D721Med (cell line): ENCODE data around the gene GAS7.

Experiments used
- DNase-seq: peaks from one replicate; pipeline ENCODE4 v3.0.0; 2011; ENCODE audit warnings: low spot score; ENCODE audit not compliant: insufficient read length
- FAIRE-seq: peaks from 2 replicates; lab custom pipeline; 2011; peaks lifted over from hg19 to GRCh38; lab: Jason Lieb, UNC
- TF ChIP-seq, protein P1 (sequence below): IDR thresholded peaks from 2 replicates; pipeline ENCODE4 v1.5.1; 2012; ENCODE audit warnings: mild to moderate bottlenecking, control low read depth; ENCODE audit not compliant: insufficient read depth; ENCODE audit errors: missing control alignments

Gene GAS7

DNA sequence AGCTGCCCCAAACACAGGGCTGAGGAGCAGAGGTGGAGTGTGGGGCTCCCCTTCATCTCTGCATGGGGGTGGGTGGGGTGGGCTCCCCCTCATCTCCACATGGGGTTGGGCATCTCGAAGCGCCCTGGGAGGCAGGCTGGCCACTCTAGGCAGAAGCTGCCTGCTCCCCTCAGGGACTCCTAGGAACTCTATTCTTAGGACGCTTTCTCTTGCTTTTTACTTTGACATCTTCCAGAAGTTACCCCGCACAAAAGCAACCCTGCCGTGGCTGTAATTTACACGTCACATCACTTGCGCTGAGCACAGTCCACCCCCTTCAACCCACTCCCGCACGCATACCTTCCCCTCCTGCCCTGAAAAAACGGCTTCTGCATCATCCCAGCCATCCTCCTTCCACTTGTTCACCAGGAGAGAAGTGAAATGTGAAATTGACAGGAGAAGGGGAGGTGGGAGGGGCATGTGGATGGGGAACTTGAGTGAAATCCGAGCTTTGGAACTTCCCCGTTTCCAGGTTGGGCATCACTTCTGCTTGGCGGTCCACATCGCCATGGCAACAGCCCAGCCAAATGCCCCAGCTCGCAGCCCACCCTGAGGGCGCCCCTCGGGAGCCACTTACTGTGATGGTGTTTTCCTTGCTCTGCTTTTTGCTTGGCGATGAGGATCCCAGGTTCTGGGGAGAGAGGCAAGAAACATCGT lies 239.7 kb downstream of the GAS7 start:
- TF ChIP-seq, protein P1, sequence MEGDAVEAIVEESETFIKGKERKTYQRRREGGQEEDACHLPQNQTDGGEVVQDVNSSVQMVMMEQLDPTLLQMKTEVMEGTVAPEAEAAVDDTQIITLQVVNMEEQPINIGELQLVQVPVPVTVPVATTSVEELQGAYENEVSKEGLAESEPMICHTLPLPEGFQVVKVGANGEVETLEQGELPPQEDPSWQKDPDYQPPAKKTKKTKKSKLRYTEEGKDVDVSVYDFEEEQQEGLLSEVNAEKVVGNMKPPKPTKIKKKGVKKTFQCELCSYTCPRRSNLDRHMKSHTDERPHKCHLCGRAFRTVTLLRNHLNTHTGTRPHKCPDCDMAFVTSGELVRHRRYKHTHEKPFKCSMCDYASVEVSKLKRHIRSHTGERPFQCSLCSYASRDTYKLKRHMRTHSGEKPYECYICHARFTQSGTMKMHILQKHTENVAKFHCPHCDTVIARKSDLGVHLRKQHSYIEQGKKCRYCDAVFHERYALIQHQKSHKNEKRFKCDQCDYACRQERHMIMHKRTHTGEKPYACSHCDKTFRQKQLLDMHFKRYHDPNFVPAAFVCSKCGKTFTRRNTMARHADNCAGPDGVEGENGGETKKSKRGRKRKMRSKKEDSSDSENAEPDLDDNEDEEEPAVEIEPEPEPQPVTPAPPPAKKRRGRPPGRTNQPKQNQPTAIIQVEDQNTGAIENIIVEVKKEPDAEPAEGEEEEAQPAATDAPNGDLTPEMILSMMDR, result no peak
- DNase-seq (no peak), FAIRE-seq (no peak)

DNA sequence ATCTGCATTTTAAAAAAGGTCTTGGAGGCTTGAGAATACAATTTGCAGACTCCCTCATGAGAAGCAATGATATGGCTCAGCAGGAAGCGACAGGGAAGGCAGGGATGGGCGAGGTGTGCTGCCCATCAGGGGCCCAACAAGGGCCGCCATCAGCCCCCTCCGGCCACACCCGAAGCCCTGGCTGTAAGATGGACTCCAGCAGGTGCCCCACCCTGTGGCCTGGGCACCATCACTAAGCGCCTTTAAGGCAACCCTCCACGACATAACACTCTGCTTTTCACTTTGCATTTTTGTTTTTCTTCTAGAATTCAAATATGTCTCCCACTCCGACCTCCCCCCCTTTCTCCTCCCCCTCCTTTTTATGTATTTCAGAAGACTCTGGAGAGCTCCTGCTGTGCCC lies 241.2 kb downstream of the GAS7 start:
- DNase-seq (no peak), FAIRE-seq (no peak)
- TF ChIP-seq, protein P1, result no peak

GRCh38 chr17:9956474-9957131 lies 241.8 kb downstream of the GAS7 start:
- DNase-seq (no peak), FAIRE-seq (no peak)
- TF ChIP-seq, protein P1, result no peak

DNA sequence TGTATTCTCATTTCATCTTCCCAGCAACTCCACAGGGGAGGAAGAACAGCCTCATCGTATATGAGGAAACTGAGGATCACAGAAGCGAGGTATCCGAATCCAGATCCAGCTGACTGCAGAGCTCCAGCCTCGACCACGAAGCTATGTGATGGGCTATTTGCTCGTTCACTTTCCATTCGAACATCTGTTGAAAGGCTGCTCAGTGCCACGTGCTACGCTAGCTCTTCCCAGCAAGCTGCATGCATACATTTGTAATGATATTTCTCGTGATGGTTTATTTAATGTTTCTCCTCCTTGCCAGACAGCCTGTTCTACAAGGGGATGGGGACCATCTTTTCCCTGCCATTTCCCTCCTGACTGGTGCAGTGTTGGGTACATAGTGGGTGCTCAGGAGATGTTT lies 244.9 kb downstream of the GAS7 start:
- DNase-seq, result no peak
- no peak for FAIRE-seq
- TF ChIP-seq, protein P1, result no peak

DNA sequence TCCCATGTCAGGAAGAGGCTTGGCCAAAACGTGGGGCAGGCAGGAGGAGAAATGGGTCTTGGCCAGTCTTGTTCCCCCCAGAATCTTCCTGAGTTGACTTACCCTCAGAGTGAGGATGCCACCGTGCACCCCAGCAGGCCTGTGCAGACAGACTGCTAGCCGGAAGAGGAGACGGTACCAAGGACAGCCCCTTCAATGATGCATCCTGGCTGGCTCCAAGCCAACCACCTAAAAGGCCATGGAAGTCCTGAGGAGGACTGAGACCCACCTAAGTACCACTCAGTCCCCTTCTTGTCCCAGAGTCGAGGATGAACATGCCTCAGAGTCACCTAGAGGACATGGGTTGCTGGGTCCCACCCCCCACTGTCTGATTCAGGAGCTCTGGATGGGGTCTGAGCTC lies 246.6 kb downstream of the GAS7 start:
- FAIRE-seq, result no peak
- no peak for DNase-seq
- TF ChIP-seq, protein P1, result no peak

DNA sequence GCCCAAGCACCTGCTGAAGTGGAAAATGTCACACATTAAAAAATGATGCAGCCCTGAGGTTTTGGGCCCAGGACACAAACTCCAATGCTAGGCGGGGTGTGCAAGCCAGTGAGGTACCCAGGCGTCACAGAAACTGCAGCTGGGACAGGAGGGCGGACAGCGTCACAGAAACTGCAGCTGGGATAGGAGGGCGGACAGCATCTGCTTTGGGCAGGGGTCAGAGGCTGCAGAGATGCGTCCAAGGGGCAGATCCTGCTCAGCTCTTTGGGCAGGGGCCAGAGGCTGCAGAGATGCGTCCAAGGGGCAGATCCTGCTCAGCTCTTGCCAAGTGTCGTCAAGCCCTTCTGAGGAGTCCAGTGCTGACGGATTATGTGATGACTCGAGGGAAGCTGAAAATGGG lies 249.5 kb downstream of the GAS7 start:
- DNase-seq (no peak), FAIRE-seq (no peak)
- TF ChIP-seq, protein P1, result no peak

DNA sequence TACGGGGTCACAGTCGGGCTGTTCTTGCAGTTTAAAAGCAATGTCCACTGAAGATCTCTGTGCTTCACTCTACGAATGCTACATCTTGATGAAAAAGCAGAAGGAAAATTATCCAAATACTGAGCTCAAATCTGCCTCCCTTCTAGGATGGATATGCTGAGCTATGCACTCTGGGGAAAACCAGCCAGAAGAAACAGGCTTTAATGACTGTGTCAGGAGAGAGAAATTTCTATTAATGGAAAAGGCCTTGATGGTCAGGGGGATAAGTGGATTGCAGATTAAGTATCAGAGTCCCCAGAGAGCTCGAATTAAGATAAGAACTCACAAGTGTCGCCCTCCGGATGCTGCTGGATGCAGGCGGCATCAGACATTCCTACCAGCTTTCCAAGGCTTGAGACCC lies 253.7 kb downstream of the GAS7 start:
- DNase-seq (no peak), FAIRE-seq (no peak)
- TF ChIP-seq, protein P1, result no peak
